ENCODE results near the gene RNU1-2.
"Not testable (repeated sequence)": the region's sequence is repeated elsewhere in the genome, so short reads cannot be mapped to it uniquely, and the experiment has no call there.

GRCh38 chr1:16862415-16862814 is 33.4 kb upstream of the RNU1-2 start:
- TF ChIP-seq, protein P1, sequence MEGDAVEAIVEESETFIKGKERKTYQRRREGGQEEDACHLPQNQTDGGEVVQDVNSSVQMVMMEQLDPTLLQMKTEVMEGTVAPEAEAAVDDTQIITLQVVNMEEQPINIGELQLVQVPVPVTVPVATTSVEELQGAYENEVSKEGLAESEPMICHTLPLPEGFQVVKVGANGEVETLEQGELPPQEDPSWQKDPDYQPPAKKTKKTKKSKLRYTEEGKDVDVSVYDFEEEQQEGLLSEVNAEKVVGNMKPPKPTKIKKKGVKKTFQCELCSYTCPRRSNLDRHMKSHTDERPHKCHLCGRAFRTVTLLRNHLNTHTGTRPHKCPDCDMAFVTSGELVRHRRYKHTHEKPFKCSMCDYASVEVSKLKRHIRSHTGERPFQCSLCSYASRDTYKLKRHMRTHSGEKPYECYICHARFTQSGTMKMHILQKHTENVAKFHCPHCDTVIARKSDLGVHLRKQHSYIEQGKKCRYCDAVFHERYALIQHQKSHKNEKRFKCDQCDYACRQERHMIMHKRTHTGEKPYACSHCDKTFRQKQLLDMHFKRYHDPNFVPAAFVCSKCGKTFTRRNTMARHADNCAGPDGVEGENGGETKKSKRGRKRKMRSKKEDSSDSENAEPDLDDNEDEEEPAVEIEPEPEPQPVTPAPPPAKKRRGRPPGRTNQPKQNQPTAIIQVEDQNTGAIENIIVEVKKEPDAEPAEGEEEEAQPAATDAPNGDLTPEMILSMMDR (conservative IDR thresholded peaks at IDR 0.05; ENCODE audit: low read length), result not testable (repeated sequence)
- not testable (repeated sequence) for TF ChIP-seq EZH2phosphoT487 (IDR thresholded peaks at IDR 0.05; ENCODE audit: borderline replicate concordance)
